ENCODE measurements around the gene PLD2. TPM values are rescaled to one million over a fixed set of nuclear protein-coding genes. Genes with fewer than 3 reads are reported as not detected.
A peak's percentile ranks its signal among the peaks of the same experiment; 100 is the strongest.
"Not testable (repeated sequence)": the region's sequence is repeated elsewhere in the genome, so short reads cannot be mapped to it uniquely, and the experiment has no call there.

PLD2 gene
- total RNA-seq, 1 donor from 2014 or later: 49.3 TPM

GRCh38 chr17:4822835-4823234 lies 15.9 kb downstream of the PLD2 start:
- no peaks in the 10 kb centered on the region for H3K36me3 Mint-ChIP-seq (ENCODE audit: unreplicated experiment)
- H3K9me3 Mint-ChIP-seq (ENCODE audit: unreplicated experiment): no peaks in the 10 kb centered on the region
- no peak for DNase-seq (ENCODE audit: extremely low spot score, unreplicated experiment)
- TF ChIP-seq CTCF (IDR thresholded peaks at IDR 0.05): no peak
- H3K27me3 Mint-ChIP-seq (ENCODE audit: unreplicated experiment): no peaks in the 10 kb centered on the region
- H3K27ac Mint-ChIP-seq (ENCODE audit: unreplicated experiment): no peak overlapping the region
- no peaks in the 10 kb centered on the region for H3K4me1 Mint-ChIP-seq (ENCODE audit: unreplicated experiment)
- no peak overlapping the region for H3K4me3 Mint-ChIP-seq (ENCODE audit: unreplicated experiment)

- H3K27ac Mint-ChIP-seq (ENCODE audit: unreplicated experiment): no peak overlapping the region
- no peaks in the 10 kb centered on the region for H3K27me3 Mint-ChIP-seq (ENCODE audit: unreplicated experiment)
- TF ChIP-seq CTCF (IDR thresholded peaks at IDR 0.05): no peak
- no peak for DNase-seq (ENCODE audit: extremely low spot score, unreplicated experiment)
- no peaks in the 10 kb centered on the region for H3K4me1 Mint-ChIP-seq (ENCODE audit: unreplicated experiment)
- H3K9me3 Mint-ChIP-seq (ENCODE audit: unreplicated experiment): no peaks in the 10 kb centered on the region
- H3K36me3 Mint-ChIP-seq (ENCODE audit: unreplicated experiment): no peaks in the 10 kb centered on the region
- no peak overlapping the region for H3K4me3 Mint-ChIP-seq (ENCODE audit: unreplicated experiment)
These were observed 16.6 kb downstream of the PLD2 start for GRCh38 chr17:4823373-4824089.

- DNase-seq (ENCODE audit: extremely low spot score, unreplicated experiment): no peak
- no peak overlapping the region for H3K4me3 Mint-ChIP-seq (ENCODE audit: unreplicated experiment)
- no peaks in the 10 kb centered on the region for H3K9me3 Mint-ChIP-seq (ENCODE audit: unreplicated experiment)
- no peaks in the 10 kb centered on the region for H3K27me3 Mint-ChIP-seq (ENCODE audit: unreplicated experiment)
- no peak for TF ChIP-seq CTCF (IDR thresholded peaks at IDR 0.05)
- no peaks in the 10 kb centered on the region for H3K4me1 Mint-ChIP-seq (ENCODE audit: unreplicated experiment)
- H3K36me3 Mint-ChIP-seq (ENCODE audit: unreplicated experiment): no peaks in the 10 kb centered on the region
- H3K27ac Mint-ChIP-seq (ENCODE audit: unreplicated experiment): no peak overlapping the region
These were observed 20.4 kb downstream of the PLD2 start for GRCh38 chr17:4827399-4827798.

- DNase-seq (ENCODE audit: extremely low spot score, unreplicated experiment); H3K27me3 Mint-ChIP-seq (ENCODE audit: unreplicated experiment); H3K36me3 Mint-ChIP-seq (ENCODE audit: unreplicated experiment); H3K9me3 Mint-ChIP-seq (ENCODE audit: unreplicated experiment): not testable (repeated sequence)
- H3K27ac Mint-ChIP-seq (ENCODE audit: unreplicated experiment): peak overlapping the region; percentile 97
- peaks cover 35% of the 10 kb centered on the region for H3K4me1 Mint-ChIP-seq (ENCODE audit: unreplicated experiment)
- peak overlapping the region; percentile 91 for H3K4me3 Mint-ChIP-seq (ENCODE audit: unreplicated experiment)
These were observed 25.9 kb downstream of the PLD2 start for GRCh38 chr17:4832829-4833177.

- TF ChIP-seq CTCF (IDR thresholded peaks at IDR 0.05): no peak
- peak within 1 kb of the TSS; percentile 97 for H3K27ac Mint-ChIP-seq (ENCODE audit: unreplicated experiment)
- H3K9me3 Mint-ChIP-seq (ENCODE audit: unreplicated experiment): no peaks in the 10 kb centered on the region
- H3K4me1 Mint-ChIP-seq (ENCODE audit: unreplicated experiment): peaks cover 38% of the 10 kb centered on the region
- H3K27me3 Mint-ChIP-seq (ENCODE audit: unreplicated experiment): no peaks in the 10 kb centered on the region
- peak within 1 kb of the TSS; percentile 91 for H3K4me3 Mint-ChIP-seq (ENCODE audit: unreplicated experiment)
- DNase-seq (ENCODE audit: extremely low spot score, unreplicated experiment): peak; percentile 97
- peaks cover 4% of the 10 kb centered on the region for H3K36me3 Mint-ChIP-seq (ENCODE audit: unreplicated experiment)
These were observed 26.4 kb downstream of the PLD2 start, which contains the start of gene MINK1 for GRCh38 chr17:4833178-4833940. Gene MINK1, plus strand, starts transcription at chr17:4833340. Its CDS starts 244 bp downstream, at chr17:4833584.

Measured in osteocyte (in vitro differentiated cells).